ENCODE measurements around the gene ANK3. TPM values are rescaled to one million over a fixed set of nuclear protein-coding genes. Genes with fewer than 3 reads are reported as not detected.

Gene ANK3
- polyA plus RNA-seq, 3 donors, result not detected

- Histone ChIP-seq H3K4me1 (ENCODE audit: control insufficient read depth in 1 of 2, insufficient read depth in 2 of 2, low read length in 2 of 2) (no peaks in the 10 kb centered on the region), H3K9me3 (replicated peaks in 1 of 2; ENCODE audit: control insufficient read depth in 1 of 2, insufficient read depth in 1 of 2, low read length in 2 of 2) (peaks cover 0 to 3% of the 10 kb centered on the region in 2 donors), H3K36me3 (replicated peaks in 1 of 2; ENCODE audit: control insufficient read depth in 1 of 2, insufficient read depth in 2 of 2, low read length in 2 of 2) (no peaks in the 10 kb centered on the region), H3K79me2 (ENCODE audit: insufficient read depth, low read length) (no peaks in the 10 kb centered on the region), H4K20me1 (ENCODE audit: insufficient read depth, low read length) (no peaks in the 10 kb centered on the region), H2AFZ (ENCODE audit: insufficient read depth, low read depth, low read length, poor library complexity, severe bottlenecking) (no peak overlapping the region), H3K4me2 (replicated peaks; ENCODE audit: extremely low read depth, low read length, poor library complexity, severe bottlenecking) (no peak overlapping the region), H3K9ac (ENCODE audit: insufficient read depth, low read length, poor library complexity, severe bottlenecking) (no peak overlapping the region), H3K4me3 (replicated peaks in 1 of 3; ENCODE audit: low read depth in 2 of 3, low read length in 3 of 3) (no peak overlapping the region), H3K27me3 (ENCODE audit: control insufficient read depth in 2 of 2, insufficient read depth in 2 of 2, low read length in 2 of 2) (no peaks in the 10 kb centered on the region), H3K27ac (ENCODE audit: low read depth in 1 of 2, low read length in 2 of 2) (no peak overlapping the region)
- no peak for TF ChIP-seq CTCF (IDR thresholded peaks at IDR 0.05)
- Mint-ChIP-seq H3K36me3 (no peaks in the 10 kb centered on the region), H3K27ac (no peak overlapping the region), H3K27me3 (ENCODE audit: low read depth in 3 of 3) (no peaks in the 10 kb centered on the region), H3K9me3 (peaks cover 0 to 9% (median 4%) of the 10 kb centered on the region in 7 donors), H3K4me1 (peaks cover 4% of the 10 kb centered on the region), H3K4me3 (no peak overlapping the region)
- no CpG with 5 or more reads among the region's 1 CpG for WGBS (ENCODE audit: insufficient coverage)
- intact Hi-C loops (cut with micrococcal nuclease), result no loop called here
- no peak for DNase-seq
Measured at GRCh38 chr10:59984415-59984814, 405.3 kb downstream of the ANK3 start.

GRCh38 chr10:59980356-59980755, 409.3 kb downstream of the ANK3 start:
- intact Hi-C loops (cut with micrococcal nuclease), result no loop called here
- no peak overlapping the region for H3K27ac Mint-ChIP-seq
- peaks cover 21% of the 10 kb centered on the region in 2 donors for H3K9me3 ChIP-seq (replicated peaks in 1 of 2; ENCODE audit: control insufficient read depth in 1 of 2, insufficient read depth in 1 of 2, low read length in 2 of 2)
- H3K27me3 ChIP-seq (ENCODE audit: control insufficient read depth in 2 of 2, insufficient read depth in 2 of 2, low read length in 2 of 2), result no peaks in the 10 kb centered on the region
- H3K9me3 Mint-ChIP-seq, result peaks cover 18 to 35% (median 25%) of the 10 kb centered on the region in 7 donors
- no peaks in the 10 kb centered on the region for H3K4me1 ChIP-seq (ENCODE audit: control insufficient read depth in 1 of 2, insufficient read depth in 2 of 2, low read length in 2 of 2)
- WGBS (ENCODE audit: insufficient coverage), result 43% methylated on average over 1 of the region's 1 CpG
- no peaks in the 10 kb centered on the region for H3K36me3 Mint-ChIP-seq
- H3K79me2 ChIP-seq (ENCODE audit: insufficient read depth, low read length), result no peaks in the 10 kb centered on the region
- H3K4me2 ChIP-seq (replicated peaks; ENCODE audit: extremely low read depth, low read length, poor library complexity, severe bottlenecking), result no peak overlapping the region
- no peak overlapping the region for H2AFZ ChIP-seq (ENCODE audit: insufficient read depth, low read depth, low read length, poor library complexity, severe bottlenecking)
- peak in 1 of 3 donors; percentile 38 for DNase-seq
- TF ChIP-seq CTCF (IDR thresholded peaks at IDR 0.05), result no peak
- H3K4me3 Mint-ChIP-seq, result no peak overlapping the region
- H3K36me3 ChIP-seq (replicated peaks in 1 of 2; ENCODE audit: control insufficient read depth in 1 of 2, insufficient read depth in 2 of 2, low read length in 2 of 2), result no peaks in the 10 kb centered on the region
- H3K9ac ChIP-seq (ENCODE audit: insufficient read depth, low read length, poor library complexity, severe bottlenecking), result no peak overlapping the region
- peaks cover 4% of the 10 kb centered on the region for H3K4me1 Mint-ChIP-seq
- no peaks in the 10 kb centered on the region for H4K20me1 ChIP-seq (ENCODE audit: insufficient read depth, low read length)
- no peak overlapping the region for H3K4me3 ChIP-seq (replicated peaks in 1 of 3; ENCODE audit: low read depth in 2 of 3, low read length in 3 of 3)
- peaks cover 0 to 3% (median 0%) of the 10 kb centered on the region in 3 donors for H3K27me3 Mint-ChIP-seq (ENCODE audit: low read depth in 3 of 3)
- H3K27ac ChIP-seq (ENCODE audit: low read depth in 1 of 2, low read length in 2 of 2), result no peak overlapping the region

Measured in CD14-positive monocyte (primary cell).